Activated CD8-positive, alpha-beta memory T cell treated with anti-CD3 and anti-CD28 coated beads for 24 hours (primary cell): Measurements from ENCODE around the gene GGTLC1.
A peak's percentile ranks its signal among the peaks of the same experiment; 100 is the strongest.

ENCODE experiments used
- DNase-seq: peaks from one replicate; pipeline ENCODE4 v3.0.0-alpha.2; 2020

Gene GGTLC1

DNA sequence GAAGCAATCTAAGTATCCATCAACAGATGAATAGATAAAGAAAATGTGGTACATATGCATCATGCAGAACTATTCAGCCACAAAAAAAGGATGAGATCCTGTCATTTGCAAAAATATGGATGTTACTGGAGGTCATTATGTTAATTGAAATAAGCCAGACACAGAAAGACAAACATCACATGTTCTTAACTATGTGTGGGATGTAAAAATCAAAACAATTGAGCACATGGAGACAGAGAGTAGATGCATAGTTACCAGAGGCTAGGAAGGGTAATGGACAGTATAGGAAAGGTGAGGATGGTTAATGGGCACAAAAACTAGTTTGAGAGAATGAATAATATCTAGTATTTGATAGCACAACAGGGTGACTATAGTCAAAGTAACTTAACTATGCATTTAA, 26.3 kb downstream of the GGTLC1 start:
- no peak for DNase-seq

DNA sequence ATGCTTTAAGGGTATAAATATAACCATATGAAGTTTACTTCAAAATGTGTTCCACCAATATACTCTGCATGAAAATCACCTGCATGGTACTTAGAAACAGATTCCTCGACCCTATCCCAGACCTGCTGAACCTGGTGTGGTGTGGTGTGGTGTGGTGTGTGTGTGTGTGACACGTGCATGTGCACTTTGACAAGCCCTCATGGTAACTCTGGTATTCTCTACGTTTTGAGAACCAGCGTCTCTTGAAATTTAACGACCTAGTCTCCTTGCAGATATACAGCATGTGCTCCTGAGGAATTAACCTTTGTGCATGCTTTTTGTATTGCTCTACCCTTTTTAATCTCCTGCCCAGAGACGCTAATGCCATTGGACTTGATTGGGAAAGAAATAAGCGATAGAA, 29.5 kb downstream of the GGTLC1 start:
- DNase-seq: no peak

DNA sequence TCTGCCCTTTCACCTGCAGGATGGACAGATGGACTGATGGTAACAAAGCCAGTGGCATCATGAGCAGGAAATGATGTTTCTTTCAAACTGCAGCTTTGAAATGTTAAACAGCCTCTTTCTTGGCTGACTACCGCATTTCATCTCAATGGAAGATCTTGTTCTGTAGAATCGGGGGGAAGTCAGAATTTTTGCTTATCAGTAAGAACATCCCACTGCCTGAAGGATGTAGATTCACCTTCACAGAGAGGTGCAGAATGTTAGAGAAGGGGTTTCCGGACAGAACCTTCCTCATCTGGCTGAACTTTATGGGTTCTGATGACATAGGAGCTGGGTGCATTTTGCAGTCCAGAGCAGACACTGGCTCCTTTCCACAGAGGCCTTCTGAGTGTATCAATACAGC, 32.7 kb downstream of the GGTLC1 start:
- no peak for DNase-seq

DNA sequence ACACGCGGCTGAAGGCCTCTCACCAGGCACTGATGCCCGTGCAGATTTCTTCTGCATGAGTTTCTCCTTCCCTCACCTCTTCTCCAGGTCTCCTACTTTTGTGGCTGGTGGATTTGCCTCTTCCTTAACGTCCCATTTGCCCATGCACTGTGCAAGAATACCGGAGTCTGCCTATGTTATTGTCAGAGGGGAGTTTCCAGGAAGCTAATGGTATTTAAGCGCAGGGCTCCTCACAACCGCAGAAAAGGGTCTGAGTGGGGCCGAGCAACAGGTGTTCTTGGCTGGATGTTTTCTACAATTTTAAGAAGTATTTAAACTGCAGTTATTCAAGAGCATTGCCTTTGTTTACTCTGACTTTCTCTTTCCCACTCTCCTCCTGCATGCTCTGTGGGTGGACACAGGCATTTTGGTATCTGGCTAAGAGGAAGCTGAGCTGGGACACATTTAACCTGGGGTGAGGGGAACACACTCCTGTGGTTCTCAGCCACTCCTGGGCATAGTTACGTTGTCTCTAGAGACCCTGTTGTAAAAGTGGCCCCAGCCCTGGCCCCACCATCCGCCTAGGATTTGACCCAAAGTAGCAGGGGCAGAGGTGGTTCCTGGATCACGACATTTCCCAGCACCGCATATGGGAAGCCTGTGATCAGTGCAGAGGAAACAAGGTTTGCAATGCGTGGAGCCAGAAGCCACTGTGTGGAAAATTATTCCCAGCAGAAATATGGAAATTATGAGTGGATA, 34.4 kb downstream of the GGTLC1 start:
- no peak for DNase-seq

DNA sequence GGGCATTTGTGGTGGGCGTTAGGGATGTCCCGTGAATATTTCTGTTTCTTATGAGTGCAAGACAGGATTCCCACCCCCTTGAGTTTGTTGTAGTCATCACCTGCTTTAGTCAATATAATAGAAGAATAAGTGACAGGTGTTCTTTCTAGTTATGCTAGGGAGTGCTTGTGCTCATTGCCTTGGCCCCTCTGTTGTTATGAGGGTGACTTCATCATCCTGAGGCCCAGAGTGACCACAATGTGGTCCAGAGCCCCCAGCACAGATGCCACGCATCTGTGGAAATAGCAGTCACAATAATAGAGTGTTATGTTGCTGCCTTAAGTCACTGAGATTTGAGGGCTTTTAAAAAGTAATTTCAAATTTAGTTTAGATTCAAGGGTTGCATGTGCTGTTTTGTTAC, 42.4 kb downstream of the GGTLC1 start:
- DNase-seq: no peak

DNA sequence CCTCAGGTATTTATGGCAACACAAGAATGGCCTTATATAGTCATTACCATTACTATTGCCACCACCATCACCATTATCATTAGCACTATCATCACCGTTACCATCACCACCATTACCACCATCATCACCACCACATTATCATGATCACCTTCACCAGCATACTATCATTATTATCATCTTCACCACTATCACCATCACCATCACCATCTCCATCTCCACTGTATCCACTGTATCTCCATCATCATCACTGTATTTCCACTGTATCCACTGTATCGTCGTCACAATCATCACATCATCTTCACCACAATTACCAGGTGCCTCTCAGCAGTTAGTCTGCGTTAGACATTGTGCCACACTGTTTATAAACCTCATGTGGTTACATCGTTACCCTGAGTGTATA, 45.3 kb downstream of the GGTLC1 start:
- no peak for DNase-seq

DNA sequence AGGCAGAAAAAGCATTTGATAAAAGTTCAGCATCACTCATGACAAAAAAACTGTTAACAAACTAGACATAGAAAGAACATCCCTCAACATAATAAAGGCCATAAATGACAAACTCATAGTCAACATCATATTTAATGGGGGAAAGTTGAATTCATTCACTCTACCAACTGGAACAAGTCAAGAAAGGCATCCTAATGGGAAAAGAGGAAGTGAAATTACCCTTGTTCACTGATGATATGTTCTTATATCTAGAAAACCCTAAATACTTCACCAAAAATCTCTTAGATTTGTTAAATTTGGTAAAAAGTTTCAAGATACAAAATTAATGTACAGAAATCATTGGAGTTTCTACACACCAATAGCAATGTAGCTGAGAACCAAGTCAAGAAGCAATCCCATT, 48.9 kb downstream of the GGTLC1 start:
- no peak for DNase-seq

DNA sequence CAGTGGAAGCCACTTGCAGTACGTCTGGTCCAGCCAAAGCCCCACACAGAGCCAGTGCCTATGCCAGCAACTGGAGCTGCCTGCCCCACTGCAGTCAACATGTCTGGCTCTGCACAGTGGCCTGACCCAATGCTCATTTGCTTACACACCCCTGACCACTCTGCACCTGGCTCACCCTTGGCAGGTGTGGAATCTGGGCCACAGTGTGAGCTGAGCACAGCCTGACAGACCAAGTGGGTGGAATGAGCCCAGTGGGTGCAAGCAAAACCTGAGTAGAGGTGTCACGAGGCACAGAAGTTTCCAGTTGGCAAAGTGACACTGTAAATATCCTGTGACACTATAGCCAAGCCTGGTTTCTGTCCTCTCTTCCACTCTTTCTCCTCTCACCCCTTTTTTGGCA, 49.5 kb downstream of the GGTLC1 start:
- no peak for DNase-seq

DNA sequence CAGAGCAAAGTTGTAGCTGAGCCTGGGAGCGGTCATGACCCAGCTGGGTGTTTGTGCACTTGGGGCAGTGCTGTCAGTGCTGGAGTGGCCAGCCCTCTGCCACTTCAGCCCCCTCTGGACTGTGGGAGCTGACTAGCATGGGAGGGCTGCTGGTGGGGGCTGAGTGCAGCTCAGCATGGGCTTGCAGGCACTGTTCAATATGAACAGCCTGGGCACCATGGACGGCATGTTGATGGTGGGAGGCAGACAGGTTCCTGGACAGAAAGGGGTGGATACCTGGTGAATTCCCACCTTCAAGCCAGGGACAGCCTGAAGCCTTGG, 50.5 kb downstream of the GGTLC1 start:
- no peak for DNase-seq

DNA sequence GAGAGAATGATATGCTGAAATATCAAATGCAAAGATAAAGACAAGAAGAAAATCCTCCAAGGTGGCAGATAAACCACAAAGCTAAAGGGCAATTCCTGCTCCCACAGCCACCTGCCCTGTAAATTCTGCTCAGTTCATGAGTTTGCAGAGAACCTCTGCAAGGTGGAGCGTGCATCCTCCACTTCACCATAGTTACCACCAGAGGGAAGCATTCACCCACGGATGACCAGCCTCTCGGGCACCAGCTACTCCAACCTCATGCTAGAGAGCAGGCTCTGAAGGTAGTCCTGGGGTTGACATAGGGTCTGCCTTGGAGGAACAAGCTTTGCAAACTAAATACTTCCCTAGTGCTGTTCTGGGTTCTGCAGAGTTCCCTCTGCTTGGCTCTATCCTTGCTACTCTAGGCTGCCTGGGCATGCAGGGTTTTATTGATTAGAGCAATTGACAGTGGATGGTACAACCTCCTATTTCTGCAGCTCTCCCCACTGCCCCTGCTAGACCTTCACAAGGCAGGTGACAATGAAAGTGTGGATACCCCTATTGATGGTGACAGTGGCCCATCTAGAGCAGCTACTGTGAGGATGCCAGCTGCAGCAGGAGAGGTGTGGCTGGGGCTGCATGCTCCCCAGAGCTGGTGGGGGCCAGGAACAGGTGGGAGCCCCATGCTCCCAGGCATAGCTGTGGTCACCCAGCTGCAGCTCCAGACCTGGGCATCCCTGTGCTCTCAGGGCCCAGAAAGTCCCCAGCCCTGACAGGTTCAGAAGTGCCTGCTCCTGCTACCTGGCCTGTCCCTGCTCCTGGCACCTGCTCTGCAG, 51.1 kb downstream of the GGTLC1 start:
- DNase-seq: peak; percentile 78
